Mucosa of gallbladder (tissue), 1 donor: Measurements from ENCODE around the gene ABCA7. TPM values are rescaled to one million over a fixed set of nuclear protein-coding genes. Genes with fewer than 3 reads are reported as not detected.

Source experiments
- DNase-seq: peaks from one replicate; pipeline ENCODE4 v3.0.0-alpha.2; 2020; ENCODE audit warnings: low spot score
- total RNA-seq: library from RNA; stranded (reverse); gene quantifications from one replicate; pipeline ENCODE4 v1.2.1, GENCODE V29; 2021
- donor health status: DM: no; HTN: no; CAD: no.

The ABCA7 gene
- total RNA-seq, 1 donor from 2014 or later = 49.0 TPM

- DNase-seq = no peak
Measured at GRCh38 chr19:1086613-1087012, 46.7 kb downstream of the ABCA7 start.

DNA sequence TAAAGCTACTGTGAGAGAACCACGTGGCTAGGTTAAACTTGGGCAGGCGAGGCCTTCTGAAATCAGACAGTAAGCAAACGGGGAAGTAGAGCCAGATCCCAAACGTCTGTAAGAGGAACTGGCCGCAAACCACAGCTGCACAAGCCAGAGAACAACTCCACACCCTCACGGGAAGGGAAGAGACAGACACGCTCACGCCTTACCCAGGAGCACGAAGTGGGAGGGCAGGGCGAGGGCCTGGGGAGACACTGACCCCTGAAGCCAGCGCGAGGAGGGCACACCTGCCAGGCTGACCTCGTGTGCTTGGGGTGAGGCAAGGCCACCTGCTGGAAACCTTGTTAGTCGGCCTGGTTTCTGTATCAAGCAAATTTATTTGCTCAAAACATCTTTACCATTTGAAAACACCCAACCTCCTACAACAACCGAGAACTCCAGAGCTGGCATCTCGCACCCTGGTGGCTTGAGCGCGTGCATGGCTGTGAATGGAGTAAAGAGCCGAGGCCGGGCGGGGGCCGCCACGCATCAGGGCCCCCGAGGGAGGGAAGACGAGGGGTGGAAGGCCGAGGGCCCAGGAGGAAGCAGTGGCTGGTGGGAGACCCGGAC lies 48.0 kb downstream of the ABCA7 start:
- DNase-seq = no peak

DNA sequence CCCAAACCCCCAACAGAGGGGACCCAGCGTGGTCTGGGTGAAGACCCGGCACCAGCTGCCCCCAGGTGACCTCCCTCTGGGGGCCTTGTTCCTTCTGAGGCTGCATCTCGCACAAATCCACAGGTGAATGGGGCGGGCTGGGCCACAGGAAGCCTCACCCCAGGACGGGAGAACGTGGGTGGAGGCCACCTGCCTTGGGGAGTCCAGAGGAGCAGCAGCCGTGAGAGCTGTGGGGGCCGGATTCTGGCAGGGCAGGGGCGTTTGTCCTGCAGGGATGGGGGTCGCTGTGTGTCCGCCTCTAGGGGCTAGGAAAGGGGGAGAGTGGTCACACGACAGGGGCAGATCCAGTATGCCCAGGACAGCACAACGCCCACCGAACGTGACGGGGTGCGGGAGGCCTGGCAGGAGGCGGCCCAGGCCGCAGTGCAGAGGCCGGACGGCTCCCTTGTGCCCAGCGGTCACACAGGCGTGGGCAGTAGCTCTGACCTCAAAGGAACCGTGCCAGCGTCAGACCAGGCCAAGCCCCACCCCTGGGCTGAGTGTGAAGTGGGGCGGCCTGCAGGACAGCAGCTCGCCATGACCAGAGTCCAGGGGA lies 48.6 kb downstream of the ABCA7 start:
- DNase-seq = no peak

- no peak for DNase-seq
Measured at GRCh38 chr19:1089126-1089771, 49.3 kb downstream of the ABCA7 start.

- DNase-seq = no peak
Measured at GRCh38 chr19:1089891-1090290, 50.0 kb downstream of the ABCA7 start.

DNA sequence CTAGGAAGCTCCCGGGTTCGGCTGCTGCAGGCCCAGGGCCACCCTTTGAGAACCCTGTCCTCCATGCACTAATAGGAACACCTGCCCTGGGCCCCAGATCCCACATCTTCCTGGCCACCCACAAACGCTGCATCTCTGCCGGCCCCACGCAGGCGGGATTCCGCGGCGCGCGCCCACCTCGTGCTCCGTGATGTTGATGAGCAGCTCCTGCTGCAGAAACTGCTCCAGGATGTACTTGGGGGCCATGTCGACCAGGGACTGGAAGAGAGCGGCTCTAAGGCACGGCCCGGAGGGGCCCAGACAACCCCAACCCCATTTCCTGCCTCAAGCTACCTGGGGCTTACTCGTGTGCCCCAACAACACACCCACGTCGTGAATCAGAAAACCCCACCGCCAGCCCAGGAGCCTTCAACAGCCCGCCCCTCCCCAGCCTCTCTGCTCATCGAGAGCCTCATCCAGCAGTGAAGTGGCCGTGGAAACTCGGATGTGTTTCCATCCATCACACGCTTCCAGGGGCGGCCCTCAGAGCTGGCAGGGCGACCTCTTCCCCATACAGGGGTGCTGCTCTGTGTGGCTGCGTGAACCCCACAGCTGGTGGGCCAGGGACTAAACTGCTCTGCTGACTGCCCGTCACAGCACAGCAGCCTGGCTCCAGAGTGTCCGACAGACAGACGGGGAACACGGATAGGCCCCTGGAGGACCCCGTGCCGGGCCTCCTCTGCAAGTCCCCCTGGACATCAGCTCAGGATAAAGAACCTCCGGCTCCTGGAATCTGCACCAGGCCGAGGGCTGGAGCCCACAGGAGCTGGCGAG lies 51.0 kb downstream of the ABCA7 start:
- no peak for DNase-seq

DNA sequence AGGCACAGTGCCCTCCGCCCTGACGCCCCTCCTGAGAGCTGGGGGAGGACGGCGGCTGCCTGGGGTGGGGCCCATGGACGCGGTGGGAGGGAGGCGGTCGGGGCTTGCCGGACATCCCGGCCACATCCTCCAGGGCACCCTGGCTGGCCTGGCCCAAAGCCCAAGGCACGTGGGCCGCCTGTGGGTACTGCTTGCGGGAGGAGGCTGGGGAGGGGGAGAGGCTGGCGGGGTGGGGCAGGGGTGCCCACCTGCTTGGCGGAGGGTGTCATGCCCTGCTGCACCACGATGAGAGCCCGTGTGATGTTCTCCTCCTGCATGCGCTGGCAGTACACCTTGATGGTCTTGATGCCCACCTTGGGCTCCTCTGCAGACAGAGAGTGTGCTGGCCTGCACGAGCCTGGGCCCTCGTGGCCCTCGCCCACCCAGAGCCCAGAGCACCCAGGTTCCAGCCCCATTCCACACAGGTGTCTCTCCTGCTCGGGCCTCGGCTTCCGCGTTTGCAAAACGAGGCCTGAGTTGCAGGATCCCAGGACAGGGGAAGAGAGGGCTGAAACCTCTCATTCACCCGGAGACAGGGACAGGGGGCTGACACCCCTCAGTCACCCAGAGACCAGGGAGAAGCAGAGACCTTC lies 51.8 kb downstream of the ABCA7 start:
- DNase-seq = no peak

GRCh38 chr19:1093330-1093729 lies 53.4 kb downstream of the ABCA7 start:
- DNase-seq = no peak

DNA sequence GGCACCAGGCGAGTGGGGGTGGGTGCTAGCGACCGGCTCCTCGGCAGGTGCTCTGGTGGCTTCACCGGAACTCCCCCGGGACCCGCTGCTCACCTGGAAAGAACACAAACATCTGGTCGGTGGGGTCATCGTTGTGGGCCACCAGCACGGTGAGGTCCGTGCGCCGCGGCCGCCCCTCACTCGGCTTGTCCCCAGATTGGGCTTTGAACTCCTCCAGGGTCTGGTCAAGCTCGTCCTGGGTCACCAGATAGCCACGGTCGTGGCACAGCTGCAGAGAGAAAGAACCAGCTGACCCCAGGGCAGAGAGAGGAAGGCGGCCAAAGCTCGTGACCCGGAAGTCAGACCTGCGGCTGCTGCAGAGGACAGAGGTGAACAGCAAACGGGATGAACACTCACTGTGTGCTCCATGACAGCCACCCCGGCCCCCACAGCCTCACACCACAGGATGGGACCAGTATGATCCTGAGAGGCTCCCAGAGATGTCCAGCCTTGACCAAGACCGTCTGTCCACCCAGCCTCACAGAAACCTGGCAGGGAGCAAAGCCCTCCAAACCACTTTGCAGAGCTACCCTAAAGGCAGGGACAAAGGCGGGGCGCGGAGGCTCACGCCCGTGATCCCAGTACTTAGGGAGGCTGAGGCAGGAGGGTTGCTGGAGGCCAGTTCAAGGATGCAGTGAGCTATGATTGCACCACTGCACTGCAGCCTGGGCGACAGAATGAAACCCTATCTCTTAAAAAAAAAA lies 54.1 kb downstream of the ABCA7 start:
- DNase-seq = no peak

GRCh38 chr19:1094655-1094977 lies 54.7 kb downstream of the ABCA7 start:
- no peak for DNase-seq

GRCh38 chr19:1094978-1095701 lies 55.2 kb downstream of the ABCA7 start, which contains the start of gene POLR2E:
TSS of gene POLR2E (minus strand) at chr19:1095375. CDS start at chr19:1095315, 60 bp downstream.
- peak; percentile 98 for DNase-seq

- DNase-seq = no peak
Measured at GRCh38 chr19:1097810-1098176, 57.9 kb downstream of the ABCA7 start.

GRCh38 chr19:1098177-1099051 lies 58.5 kb downstream of the ABCA7 start:
- DNase-seq = peak; percentile 65

DNA sequence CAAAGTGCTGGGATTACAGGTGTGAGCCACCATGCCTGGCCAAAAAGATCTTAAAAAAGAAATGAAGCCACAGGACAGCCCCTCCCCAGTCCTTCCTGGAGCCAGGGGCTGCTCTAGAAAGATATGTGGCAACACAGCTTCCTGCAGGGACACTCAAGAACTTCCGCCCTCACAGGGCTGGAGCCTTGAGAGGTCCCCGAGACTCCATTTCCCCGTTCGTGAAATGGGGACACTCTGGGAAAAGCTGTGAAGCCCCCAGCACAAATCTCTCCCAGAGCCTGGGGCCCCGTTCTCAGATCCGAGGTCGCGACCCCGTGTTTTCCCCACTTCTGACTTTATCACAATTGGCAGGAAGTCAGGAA lies 61.4 kb downstream of the ABCA7 start:
- DNase-seq = no peak

GRCh38 chr19:1102407-1103131 lies 62.7 kb downstream of the ABCA7 start:
- peak; percentile 90 for DNase-seq

DNA sequence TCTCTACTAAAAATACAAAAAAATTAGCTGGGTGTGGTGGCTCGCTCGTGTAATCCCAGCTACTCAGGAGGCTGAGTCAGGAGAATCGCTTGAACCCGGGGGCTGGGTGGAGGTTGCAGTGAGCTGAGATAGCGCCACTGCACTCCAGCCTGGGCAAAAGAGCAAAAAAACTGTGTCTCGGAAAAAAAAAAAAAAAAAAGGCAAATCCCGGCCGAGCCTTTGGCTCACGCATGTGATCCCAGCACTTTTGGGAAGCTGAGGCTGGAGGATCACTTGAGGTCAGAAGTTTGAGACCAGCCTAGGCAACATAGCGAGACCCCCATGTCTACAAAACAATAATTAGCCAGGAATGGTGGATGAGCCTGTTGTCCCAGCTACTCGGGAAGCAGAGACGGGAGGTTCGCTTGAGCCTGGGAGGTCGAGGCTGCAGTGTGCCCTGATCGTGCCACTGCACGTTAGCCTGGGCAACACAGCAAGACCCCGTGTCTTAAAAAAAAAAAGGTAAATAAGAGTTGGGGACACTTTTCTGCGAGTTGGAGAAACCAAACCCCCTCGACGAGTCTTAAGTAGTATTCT lies 63.3 kb downstream of the ABCA7 start:
- DNase-seq = no peak

- DNase-seq = peak; percentile 99
Measured at GRCh38 chr19:1103708-1104310, 63.9 kb downstream of the ABCA7 start, which contains the start of gene GPX4. TSS of gene GPX4 (plus strand) at chr19:1103994. CDS start at chr19:1104044, 50 bp downstream.

GRCh38 chr19:1104311-1105007 lies 64.6 kb downstream of the ABCA7 start:
- DNase-seq = peak; percentile 70
